ENCODE data around the gene RGS6. TPM values are rescaled to one million over a fixed set of nuclear protein-coding genes. Genes with fewer than 3 reads are reported as not detected.

Gene RGS6
- total and polyA plus RNA-seq, 8 donors, result 0.12 to 4.1 (median 2.8) TPM

DNA sequence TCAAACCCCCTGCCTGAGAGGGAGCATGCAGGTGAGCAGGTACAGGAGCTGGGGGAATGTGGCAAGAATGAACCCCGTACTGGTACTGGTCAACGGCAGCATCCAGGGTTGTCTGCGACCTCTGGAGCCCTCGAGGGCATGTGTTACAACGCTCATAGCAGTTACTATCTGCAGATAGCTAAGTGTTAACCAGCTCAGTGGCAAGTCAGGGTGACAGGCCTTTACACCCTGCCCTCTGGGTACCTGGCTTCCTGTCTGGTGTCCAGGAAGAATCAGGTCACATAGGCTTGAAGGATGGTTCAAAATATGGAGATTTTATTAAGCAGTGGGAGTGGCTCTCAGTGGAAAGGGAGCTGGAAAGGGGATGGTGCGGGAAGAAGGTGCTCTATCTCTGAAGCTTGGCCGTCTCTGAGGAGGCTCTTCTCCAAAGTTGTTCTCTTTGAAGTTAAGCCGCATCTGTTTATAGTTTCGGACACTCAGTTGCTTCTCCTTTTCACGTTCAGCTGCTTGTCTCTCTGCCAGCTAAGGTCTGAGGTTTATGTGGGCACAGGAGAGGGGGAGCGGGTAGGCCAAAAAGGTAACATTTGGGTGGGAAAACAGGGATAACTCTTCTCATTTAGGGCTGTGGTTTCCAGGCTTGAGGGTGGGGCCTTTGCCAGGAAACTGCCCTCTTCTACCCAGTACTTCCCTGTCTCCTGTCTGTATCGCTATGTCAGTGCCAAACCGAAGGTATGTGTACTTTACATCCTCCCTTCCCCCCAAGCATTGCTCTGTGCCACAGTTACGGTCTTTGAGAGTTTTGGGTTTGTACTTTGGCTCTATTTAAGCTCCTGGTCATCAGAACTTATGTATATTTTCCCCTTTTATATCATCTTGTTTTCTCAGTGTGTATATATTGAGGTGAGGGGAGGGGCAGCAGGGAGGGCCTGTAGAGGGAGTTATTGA lies 305.8 kb downstream of the RGS6 start:
- intact Hi-C loops (cut with DNase I), result no loop called here
- Histone ChIP-seq H3K4me1 (no peaks in the 10 kb centered on the region), H3K27me3 (no peaks in the 10 kb centered on the region), H3K27ac (no peak overlapping the region), H3K36me3 (no peaks in the 10 kb centered on the region), H3K9me3 (no peaks in the 10 kb centered on the region), H3K4me3 (no peak overlapping the region)
- ATAC-seq, result no peak
- DNase-seq, result no peak
- no peak for TF ChIP-seq CTCF (IDR thresholded peaks at IDR 0.05)

DNA sequence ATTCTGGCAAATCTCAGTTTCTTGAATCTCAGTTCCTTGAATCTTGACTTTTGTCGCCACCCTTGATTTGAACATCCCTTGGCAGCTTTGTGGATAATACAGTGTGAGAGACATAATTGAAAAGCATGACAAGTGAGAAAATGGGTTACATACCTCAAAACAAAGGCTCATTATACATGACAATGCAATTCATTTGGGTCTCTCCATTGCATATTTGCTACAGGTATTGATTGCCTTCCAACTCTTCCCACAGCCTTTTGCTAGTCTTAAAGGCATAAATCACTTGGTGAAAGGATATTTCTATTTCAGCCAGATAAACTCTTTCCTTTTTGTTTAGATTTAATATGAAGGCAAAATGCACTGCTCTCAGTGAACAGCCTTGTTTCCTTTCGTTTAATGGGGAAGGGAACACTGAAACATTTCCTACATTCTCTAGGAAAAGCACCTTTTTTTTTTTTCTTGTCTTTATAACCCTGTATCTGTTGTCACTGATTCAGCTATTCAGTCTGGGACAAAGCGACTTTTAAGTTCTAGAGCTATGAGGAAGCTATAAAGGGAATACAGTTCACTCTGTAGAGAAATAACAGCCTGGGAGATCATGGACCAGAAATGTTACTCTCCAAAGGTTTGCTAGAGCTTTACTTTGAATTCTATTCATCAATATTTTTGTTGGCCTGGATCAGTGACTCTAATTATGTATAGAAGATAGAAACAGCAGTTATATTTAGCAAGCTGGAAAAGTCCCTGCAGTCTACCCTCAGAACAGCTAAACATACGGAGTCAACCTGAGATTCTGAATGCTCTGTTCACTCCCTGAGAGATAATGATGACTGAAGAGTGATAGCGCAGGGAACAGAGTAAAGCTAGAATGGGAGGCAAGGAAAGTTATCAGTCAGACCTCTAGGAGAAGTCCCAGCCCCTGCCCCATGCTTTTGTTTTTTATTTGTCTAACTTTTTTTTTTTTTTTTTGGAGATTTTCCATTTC lies 311.4 kb downstream of the RGS6 start:
- H3K27me3 ChIP-seq, result no peaks in the 10 kb centered on the region
- ATAC-seq (no peak), DNase-seq (no peak)
- H3K9me3 ChIP-seq, result no peaks in the 10 kb centered on the region
- no peak for TF ChIP-seq CTCF (IDR thresholded peaks at IDR 0.05)
- intact Hi-C loops (cut with DNase I), result no loop called here
- H3K4me3 ChIP-seq, result no peak overlapping the region
- H3K4me1 ChIP-seq, result no peaks in the 10 kb centered on the region
- H3K36me3 ChIP-seq, result no peaks in the 10 kb centered on the region
- no peak overlapping the region for H3K27ac ChIP-seq

GRCh38 chr14:72247896-72248465 lies 315.8 kb downstream of the RGS6 start:
- Histone ChIP-seq H3K4me3 (no peak overlapping the region), H3K36me3 (no peaks in the 10 kb centered on the region), H3K4me1 (no peaks in the 10 kb centered on the region), H3K27ac (no peak overlapping the region), H3K9me3 (no peaks in the 10 kb centered on the region), H3K27me3 (no peaks in the 10 kb centered on the region)
- no peak for TF ChIP-seq CTCF (IDR thresholded peaks at IDR 0.05)
- intact Hi-C loops (cut with DNase I), result no loop called here
- peak in 1 of 4 donors; percentile 3 for DNase-seq
- ATAC-seq, result no peak

- Histone ChIP-seq H3K4me3 (no peak overlapping the region), H3K4me1 (no peaks in the 10 kb centered on the region), H3K9me3 (no peaks in the 10 kb centered on the region), H3K27ac (no peak overlapping the region), H3K36me3 (no peaks in the 10 kb centered on the region), H3K27me3 (no peaks in the 10 kb centered on the region)
- ATAC-seq (peak; percentile 52), DNase-seq (no peak)
- TF ChIP-seq CTCF (IDR thresholded peaks at IDR 0.05), result no peak
- intact Hi-C loops (cut with DNase I), result no loop called here
Measured at GRCh38 chr14:72253503-72253902, 321.3 kb downstream of the RGS6 start.

Measured in left lung (tissue), 10 donors.